ENCODE results near the gene ATP1B2.

ATP1B2 gene

GRCh38 chr17:7686222-7687071 lies 35.7 kb downstream of the ATP1B2 start:
- TF ChIP-seq CTCF (IDR thresholded peaks at IDR 0.05; ENCODE audit: extremely low read depth, missing control alignments): no peak
- DNase-seq (ENCODE audit: low spot score): peak; percentile 77

GRCh38 chr17:7687072-7687907 lies 36.6 kb downstream of the ATP1B2 start, which contains the start of gene TP53:
Gene TP53, minus strand, starts transcription at chr17:7687490. Its CDS starts 10,896 bp downstream, at chr17:7676594.
- no peak for TF ChIP-seq CTCF (IDR thresholded peaks at IDR 0.05; ENCODE audit: extremely low read depth, missing control alignments)
- peak; percentile 83 for DNase-seq (ENCODE audit: low spot score)

- DNase-seq (ENCODE audit: low spot score): peak; percentile 92
- TF ChIP-seq CTCF (IDR thresholded peaks at IDR 0.05; ENCODE audit: extremely low read depth, missing control alignments): peak; percentile 98
Measured at GRCh38 chr17:7687908-7688807, 37.4 kb downstream of the ATP1B2 start, which contains the start of gene WRAP53. Gene WRAP53, plus strand, starts transcription at chr17:7688477. Its CDS starts 172 bp downstream, at chr17:7688649.

GRCh38 chr17:7688808-7689316 lies 38.1 kb downstream of the ATP1B2 start:
- no peak for TF ChIP-seq CTCF (IDR thresholded peaks at IDR 0.05; ENCODE audit: extremely low read depth, missing control alignments)
- DNase-seq (ENCODE audit: low spot score): no peak

- DNase-seq (ENCODE audit: low spot score): no peak
- no peak for TF ChIP-seq CTCF (IDR thresholded peaks at IDR 0.05; ENCODE audit: extremely low read depth, missing control alignments)
Measured at GRCh38 chr17:7695586-7695985, 44.9 kb downstream of the ATP1B2 start.

- DNase-seq (ENCODE audit: low spot score): no peak
- no peak for TF ChIP-seq CTCF (IDR thresholded peaks at IDR 0.05; ENCODE audit: extremely low read depth, missing control alignments)
Measured at GRCh38 chr17:7697828-7698588, 47.3 kb downstream of the ATP1B2 start.

Data from GM20000 (cell line).